Hepatocyte (in vitro differentiated cells): Measurements from ENCODE around the gene AKR1C8.
"Not testable (repeated sequence)": the region's sequence is repeated elsewhere in the genome, so short reads cannot be mapped to it uniquely, and the experiment has no call there.

Source experiments
- EZH2 ChIP-seq: fragments of 200-600 bp; sonication (generic); IDR thresholded peaks from 2 replicates; pipeline ENCODE4 v1.6.1; 2016; ENCODE audit warnings: antibody characterized with exemption, mild to moderate bottlenecking, borderline replicate concordance
- EZH2phosphoT487 ChIP-seq: fragments of 200-600 bp; sonication (generic); IDR thresholded peaks from one replicate; pipeline ENCODE4 v1.6.1; 2018; ENCODE audit warnings: antibody characterized with exemption, mild to moderate bottlenecking, low read depth, moderate library complexity; ENCODE audit not compliant: unreplicated experiment, severe bottlenecking
- TF ChIP-seq, protein P1 (sequence below): fragments of 200-600 bp; sonication (generic); IDR thresholded peaks from 2 replicates; pipeline ENCODE4 v1.5.1; 2016; ENCODE audit warnings: antibody characterized with exemption, mild to moderate bottlenecking; ENCODE audit not compliant: poor library complexity

DNA sequence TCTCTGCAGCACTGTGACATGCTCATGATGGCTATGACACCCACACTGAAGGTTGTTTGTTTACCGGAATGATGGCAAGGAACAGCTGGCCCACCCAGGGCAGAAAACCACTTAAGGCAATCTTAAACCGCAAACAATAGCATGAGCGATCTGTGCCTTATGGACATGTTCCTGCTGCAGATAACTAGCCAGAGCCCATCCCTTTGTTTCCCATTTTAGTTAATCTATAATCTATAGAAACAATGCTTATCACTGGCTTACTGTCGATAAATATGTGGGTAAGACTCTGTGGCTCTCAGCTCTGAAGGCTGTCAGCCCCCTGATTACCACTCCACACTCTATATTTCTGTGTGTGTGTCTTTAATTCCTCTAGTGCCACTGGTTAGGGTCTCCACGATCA, 65.0 kb downstream of the AKR1C8 start:
- TF ChIP-seq, protein P1, sequence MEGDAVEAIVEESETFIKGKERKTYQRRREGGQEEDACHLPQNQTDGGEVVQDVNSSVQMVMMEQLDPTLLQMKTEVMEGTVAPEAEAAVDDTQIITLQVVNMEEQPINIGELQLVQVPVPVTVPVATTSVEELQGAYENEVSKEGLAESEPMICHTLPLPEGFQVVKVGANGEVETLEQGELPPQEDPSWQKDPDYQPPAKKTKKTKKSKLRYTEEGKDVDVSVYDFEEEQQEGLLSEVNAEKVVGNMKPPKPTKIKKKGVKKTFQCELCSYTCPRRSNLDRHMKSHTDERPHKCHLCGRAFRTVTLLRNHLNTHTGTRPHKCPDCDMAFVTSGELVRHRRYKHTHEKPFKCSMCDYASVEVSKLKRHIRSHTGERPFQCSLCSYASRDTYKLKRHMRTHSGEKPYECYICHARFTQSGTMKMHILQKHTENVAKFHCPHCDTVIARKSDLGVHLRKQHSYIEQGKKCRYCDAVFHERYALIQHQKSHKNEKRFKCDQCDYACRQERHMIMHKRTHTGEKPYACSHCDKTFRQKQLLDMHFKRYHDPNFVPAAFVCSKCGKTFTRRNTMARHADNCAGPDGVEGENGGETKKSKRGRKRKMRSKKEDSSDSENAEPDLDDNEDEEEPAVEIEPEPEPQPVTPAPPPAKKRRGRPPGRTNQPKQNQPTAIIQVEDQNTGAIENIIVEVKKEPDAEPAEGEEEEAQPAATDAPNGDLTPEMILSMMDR = not testable (repeated sequence)
- TF ChIP-seq EZH2, EZH2phosphoT487: not testable (repeated sequence)
